NCI-H2171 treated with DMSO at 0.1 percent for 48 hours (cell line): Measurements from ENCODE around the gene PCBP4.

Experiments
- DNase-seq: peaks from one replicate; lab custom pipeline; 2025; lab: John Stamatoyannopoulos, UW

Gene PCBP4

DNA sequence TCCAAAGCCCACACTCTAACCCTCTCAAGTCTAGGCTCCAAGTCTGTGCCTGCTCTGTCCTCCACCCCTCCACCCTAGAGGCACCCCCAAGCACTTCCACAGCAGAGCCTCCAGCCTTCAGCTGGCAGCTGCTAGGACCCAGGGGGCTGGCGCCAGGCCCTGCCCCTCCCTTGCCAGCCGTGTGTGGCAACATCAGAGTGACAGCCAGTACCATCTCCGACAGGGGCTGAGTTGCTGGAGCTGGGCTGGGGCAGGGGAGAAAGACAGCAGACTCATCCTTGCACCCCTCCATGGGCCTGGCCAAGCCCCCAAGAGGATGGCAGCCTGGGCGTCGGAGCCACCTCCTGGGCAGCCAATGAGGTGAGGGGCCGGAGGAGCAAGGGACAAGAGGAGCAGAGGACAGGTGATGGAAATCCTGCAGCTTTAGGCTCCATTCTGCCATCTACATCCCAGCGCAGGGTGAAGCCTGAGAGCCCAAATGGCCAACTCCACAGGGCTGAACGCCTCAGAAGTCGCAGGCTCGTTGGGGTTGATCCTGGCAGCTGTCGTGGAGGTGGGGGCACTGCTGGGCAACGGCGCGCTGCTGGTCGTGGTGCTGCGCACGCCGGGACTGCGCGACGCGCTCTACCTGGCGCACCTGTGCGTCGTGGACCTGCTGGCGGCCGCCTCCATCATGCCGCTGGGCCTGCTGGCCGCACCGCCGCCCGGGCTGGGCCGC lies 11.9 kb downstream of the PCBP4 start, which contains the start of gene GPR62:
GPR62 (plus strand) TSS at position 207 of the 718 bp plus-strand sequence; CDS start at position 479, 272 bp downstream.
- no peak for DNase-seq

DNA sequence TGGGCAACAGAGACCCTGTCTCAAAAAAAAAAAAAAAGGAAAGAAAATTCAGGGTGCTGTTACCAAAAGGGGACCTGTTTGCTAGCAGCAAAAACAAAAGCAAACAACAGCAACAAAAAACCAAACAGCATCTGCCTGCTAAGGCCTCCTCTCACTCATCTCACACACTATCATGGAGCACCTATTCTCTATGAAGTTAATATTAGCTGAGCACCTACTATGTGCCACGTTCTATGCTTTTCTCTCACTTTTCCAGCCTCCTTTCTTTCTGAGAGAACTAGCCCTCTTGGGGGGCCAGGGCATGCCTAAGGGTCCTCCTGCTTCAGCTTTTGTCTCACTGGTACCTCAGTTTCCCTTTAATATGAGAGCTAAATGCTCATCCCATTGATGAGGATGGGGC lies 12.5 kb downstream of the PCBP4 start:
- no peak for DNase-seq

GRCh38 chr3:51954105-51954504 lies 13.1 kb downstream of the PCBP4 start:
- DNase-seq = no peak

- no peak for DNase-seq
Measured at GRCh38 chr3:51953445-51953844, 13.8 kb downstream of the PCBP4 start.

DNA sequence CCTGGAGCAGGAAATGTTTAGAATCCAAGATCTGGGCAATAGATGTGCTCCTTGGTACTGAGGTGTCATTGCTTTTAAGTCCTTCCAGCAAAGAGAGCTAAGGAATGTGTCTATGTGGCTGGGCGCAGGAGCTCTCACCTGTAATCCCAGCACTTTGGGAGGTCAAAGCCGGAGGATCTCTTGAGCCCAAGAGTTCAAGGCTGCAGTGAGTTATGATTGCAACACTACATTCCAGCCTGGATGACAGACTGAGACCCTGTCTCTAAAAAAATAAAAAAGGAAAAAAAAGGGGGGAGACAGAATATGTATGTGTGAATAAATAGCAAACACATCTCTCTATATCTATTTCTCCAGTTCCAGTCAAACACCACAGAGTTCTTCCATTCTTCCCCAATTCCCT lies 16.4 kb downstream of the PCBP4 start:
- DNase-seq = no peak

GRCh38 chr3:51949121-51949520 lies 18.1 kb downstream of the PCBP4 start:
- no peak for DNase-seq

GRCh38 chr3:51948016-51948580 lies 19.2 kb downstream of the PCBP4 start:
- no peak for DNase-seq

DNA sequence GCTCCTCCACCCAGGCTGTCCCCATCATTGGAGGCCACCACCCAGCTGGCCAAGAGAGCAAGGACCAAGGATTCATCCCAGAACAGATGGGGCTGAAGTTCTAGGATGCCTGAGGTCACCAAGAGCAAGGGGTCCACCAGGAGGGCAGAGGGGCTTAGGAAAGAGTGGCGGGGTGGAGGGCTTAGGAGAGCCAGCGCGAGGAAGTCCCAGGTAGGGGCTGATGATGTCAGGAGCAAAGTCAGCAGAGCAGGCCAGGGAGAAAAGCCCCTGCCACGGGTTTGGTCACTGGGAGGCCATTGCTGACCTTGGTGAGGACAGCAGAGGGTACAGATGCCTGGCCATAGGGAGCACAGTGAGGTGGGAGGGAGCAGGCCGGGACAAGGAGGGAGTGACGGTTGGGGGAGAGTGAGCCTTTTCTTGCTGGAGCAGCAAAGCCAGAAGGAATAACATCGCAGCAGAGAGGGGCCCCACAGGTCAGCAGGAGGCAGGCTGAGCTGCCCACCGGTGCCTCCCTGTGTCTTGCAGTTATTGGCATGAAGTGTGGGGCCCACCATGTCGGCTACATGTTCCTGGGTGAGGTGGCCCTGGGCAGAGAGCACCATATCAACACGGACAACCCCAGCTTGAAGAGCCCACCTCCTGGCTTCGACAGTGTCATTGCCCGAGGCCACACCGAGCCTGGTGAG lies 19.9 kb downstream of the PCBP4 start:
- DNase-seq = no peak

- DNase-seq = no peak
Measured at GRCh38 chr3:51946796-51947195, 20.5 kb downstream of the PCBP4 start.

DNA sequence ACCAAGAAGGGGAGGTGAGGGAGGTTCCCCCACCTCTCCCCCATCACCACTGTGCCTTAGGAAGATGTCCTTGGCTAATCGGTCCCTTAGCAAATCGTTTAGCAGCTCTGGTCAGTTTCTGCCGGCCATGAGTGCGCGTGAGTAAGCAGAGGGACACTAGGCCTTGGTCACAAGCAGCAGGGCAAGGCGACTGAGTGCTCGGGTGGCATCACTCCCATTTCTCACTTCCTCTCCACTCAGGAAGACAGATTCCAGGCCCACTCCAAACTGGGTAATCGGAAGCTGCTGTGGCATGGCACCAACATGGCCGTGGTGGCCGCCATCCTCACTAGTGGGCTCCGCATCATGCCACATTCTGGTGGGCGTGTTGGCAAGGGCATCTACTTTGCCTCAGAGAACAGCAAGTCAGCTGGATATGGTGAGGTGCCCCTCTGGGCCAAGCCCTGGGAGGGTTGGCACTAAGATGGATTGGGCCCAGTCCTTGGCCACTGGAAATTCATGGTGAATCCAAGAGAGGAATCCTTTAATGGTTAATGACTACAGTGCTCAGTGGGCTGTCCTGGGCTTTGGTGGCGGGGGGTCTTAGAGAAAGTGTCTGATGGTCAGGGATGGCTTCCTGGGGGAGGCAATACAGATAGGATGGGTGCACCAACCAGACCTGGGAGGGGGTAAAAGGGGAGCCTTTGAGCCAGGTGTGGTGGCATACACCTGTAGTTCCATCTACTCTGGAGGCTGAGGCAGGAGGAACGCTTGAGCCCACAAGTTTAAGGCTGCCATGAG lies 21.1 kb downstream of the PCBP4 start:
- DNase-seq = no peak

- no peak for DNase-seq
Measured at GRCh38 chr3:51945031-51945840, 22.0 kb downstream of the PCBP4 start.

DNA sequence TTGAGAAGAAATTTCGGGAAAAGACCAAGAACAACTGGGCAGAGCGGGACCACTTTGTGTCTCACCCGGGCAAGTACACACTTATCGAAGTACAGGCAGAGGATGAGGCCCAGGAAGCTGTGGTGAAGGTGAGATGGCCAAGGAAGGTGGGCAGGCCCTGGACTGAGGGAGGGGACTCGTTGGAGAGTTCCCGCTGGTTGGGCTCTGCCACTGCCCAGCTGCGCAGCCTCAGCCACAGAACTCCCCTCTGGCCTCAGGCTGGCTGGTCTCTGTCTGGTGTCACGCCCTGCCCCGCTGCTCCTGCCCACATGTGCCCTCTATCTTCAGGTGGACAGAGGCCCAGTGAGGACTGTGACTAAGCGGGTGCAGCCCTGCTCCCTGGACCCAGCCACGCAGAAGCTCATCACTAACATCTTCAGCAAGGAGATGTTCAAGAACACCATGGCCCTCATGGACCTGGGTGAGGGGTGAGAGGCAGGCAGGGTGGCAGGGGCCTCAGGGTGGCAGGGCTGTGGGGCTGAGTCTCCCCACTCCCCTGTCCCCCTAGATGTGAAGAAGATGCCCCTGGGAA lies 22.7 kb downstream of the PCBP4 start:
- DNase-seq = no peak

GRCh38 chr3:51943451-51944391 lies 23.5 kb downstream of the PCBP4 start:
- DNase-seq = no peak

- no peak for DNase-seq
Measured at GRCh38 chr3:51942603-51943450, 24.4 kb downstream of the PCBP4 start.

DNA sequence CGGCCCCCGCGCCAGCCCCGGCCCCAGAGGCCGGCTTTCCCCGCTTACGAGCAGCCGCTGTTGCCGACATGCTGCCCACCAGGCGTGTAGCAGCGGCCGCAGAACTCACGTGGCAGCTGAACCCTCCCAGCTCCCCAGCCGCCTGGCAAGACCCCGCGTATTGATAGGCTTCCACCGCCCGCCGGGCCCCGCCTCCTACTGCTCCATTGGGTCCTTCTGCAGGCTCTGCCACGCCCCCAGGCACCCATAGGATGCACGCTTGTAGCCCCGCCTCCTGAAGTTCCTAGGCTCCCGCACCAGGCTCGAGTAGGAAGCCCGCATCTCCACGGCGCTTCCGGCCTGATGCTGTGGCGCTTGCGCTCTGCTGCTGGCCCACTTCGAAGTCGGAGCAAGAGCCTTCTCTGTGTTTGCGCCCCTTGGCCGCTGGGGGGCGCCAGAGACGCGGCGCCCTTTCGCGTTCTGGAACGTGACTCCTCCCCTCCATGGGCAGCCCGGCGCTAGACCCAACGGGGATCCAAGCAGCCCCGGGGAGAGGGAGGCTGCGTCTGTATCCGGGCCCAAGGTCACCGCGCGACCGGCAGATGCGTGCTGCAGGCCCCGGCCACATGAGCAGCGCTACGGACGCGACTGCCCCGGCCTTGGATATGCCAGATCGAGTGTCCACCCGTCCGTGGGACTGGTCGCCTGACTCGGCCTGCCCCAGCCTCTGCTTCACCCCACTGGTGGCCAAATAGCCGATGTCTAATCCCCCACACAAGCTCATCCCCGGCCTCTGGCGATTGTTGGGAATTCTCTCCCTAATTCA lies 25.3 kb downstream of the PCBP4 start, which contains the start of the genes PARP3 and RRP9:
PARP3 (plus strand) TSS at position 566 of the 805 bp plus-strand sequence. CDS start 993 bp downstream, outside the sequence.
RRP9 (minus strand) TSS at position 107 of the 805 bp plus-strand sequence; CDS start at position 70, 37 bp downstream.
- DNase-seq = peak; percentile 97

DNA sequence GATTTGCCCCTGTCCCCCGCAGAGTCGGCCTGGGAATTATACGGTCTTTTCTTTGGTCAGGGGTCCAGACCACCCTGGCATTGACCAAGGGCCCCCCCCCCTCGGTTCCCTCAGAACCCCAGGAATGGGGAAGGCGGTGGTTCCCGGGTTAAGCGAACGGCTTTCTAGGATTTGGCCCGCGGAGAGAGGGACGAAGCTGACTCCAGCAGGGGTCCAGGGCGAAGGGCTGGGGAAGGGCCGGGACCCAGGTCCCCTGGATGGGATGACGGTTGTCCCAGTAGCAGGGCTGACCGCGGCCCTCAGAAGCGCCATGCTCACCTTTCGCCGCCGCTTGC lies 25.8 kb downstream of the PCBP4 start:
- no peak for DNase-seq

GRCh38 chr3:51940648-51941462 lies 26.4 kb downstream of the PCBP4 start:
- DNase-seq = no peak
